Measurements from ENCODE around the gene ACOT7.

DNA sequence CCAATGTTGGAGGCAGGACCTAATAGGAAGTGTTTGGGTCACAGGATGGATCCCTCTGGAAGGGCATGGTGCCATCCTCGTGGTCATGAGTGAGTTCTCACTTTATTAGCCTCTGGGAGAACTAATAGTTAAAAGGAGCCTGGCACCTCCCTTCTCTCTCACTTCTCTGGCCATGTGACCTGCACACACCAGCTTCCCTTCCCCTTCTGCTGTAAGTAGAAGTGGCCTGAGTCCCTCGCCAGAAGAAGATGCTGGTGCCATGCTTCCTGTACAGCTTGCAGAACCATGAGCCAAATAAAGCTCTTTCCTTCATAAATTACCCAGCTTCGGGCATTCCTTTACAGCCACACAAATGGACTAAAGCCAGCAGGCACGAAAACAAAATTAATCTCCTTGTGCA is 23.6 kb downstream of the ACOT7 start:
- no peak for TF ChIP-seq EZH2phosphoT487 (conservative IDR thresholded peaks at IDR 0.05; ENCODE audit: low read length)
- TF ChIP-seq, protein P1, sequence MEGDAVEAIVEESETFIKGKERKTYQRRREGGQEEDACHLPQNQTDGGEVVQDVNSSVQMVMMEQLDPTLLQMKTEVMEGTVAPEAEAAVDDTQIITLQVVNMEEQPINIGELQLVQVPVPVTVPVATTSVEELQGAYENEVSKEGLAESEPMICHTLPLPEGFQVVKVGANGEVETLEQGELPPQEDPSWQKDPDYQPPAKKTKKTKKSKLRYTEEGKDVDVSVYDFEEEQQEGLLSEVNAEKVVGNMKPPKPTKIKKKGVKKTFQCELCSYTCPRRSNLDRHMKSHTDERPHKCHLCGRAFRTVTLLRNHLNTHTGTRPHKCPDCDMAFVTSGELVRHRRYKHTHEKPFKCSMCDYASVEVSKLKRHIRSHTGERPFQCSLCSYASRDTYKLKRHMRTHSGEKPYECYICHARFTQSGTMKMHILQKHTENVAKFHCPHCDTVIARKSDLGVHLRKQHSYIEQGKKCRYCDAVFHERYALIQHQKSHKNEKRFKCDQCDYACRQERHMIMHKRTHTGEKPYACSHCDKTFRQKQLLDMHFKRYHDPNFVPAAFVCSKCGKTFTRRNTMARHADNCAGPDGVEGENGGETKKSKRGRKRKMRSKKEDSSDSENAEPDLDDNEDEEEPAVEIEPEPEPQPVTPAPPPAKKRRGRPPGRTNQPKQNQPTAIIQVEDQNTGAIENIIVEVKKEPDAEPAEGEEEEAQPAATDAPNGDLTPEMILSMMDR (IDR thresholded peaks at IDR 0.05; ENCODE audit: insufficient read depth, low read length, poor library complexity, severe bottlenecking) = no peak

Data from SU-DHL-6 (cell line).